ENCODE data around the gene ANAPC4. TPM values are rescaled to one million over a fixed set of nuclear protein-coding genes. Genes with fewer than 3 reads are reported as not detected.

Gene ANAPC4
- total and polyA plus RNA-seq, 7 donors = 9.0 to 20.1 (median 13.5) TPM

- Histone ChIP-seq H3K9me3 (peaks cover 8% of the 10 kb centered on the region), H3K4me3 (no peak overlapping the region), H3K36me3 (ENCODE audit: insufficient read depth in 1 of 2, low read depth in 1 of 2) (no peaks in the 10 kb centered on the region), H3K27me3 (ENCODE audit: insufficient read depth in 3 of 3, low read length in 2 of 3) (no peaks in the 10 kb centered on the region), H3K4me1 (no peaks in the 10 kb centered on the region), H3K27ac (no peak overlapping the region)
- 72 to 79% (median 78%) methylated on average over 11 of the region's 11 CpGs for WGBS, 3 donors
- DNase-seq (no peak), ATAC-seq (no peak)
- TF ChIP-seq, protein P1, sequence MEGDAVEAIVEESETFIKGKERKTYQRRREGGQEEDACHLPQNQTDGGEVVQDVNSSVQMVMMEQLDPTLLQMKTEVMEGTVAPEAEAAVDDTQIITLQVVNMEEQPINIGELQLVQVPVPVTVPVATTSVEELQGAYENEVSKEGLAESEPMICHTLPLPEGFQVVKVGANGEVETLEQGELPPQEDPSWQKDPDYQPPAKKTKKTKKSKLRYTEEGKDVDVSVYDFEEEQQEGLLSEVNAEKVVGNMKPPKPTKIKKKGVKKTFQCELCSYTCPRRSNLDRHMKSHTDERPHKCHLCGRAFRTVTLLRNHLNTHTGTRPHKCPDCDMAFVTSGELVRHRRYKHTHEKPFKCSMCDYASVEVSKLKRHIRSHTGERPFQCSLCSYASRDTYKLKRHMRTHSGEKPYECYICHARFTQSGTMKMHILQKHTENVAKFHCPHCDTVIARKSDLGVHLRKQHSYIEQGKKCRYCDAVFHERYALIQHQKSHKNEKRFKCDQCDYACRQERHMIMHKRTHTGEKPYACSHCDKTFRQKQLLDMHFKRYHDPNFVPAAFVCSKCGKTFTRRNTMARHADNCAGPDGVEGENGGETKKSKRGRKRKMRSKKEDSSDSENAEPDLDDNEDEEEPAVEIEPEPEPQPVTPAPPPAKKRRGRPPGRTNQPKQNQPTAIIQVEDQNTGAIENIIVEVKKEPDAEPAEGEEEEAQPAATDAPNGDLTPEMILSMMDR (IDR thresholded peaks at IDR 0.05) = no peak
- intact Hi-C loops (cut with DNase I) = no loop called here
Measured at GRCh38 chr4:25466966-25467697, 90.1 kb downstream of the ANAPC4 start.

- no peaks in the 10 kb centered on the region for H3K4me1 ChIP-seq
- TF ChIP-seq, protein P1 (IDR thresholded peaks at IDR 0.05) = no peak
- ATAC-seq = no peak
- DNase-seq = no peak
- H3K9me3 ChIP-seq = peaks cover 13% of the 10 kb centered on the region
- WGBS, 3 donors = 73 to 85% (median 74%) methylated on average over 5 of the region's 5 CpGs
- no peak overlapping the region for H3K27ac ChIP-seq
- no peaks in the 10 kb centered on the region for H3K36me3 ChIP-seq (ENCODE audit: insufficient read depth in 1 of 2, low read depth in 1 of 2)
- H3K27me3 ChIP-seq (ENCODE audit: insufficient read depth in 3 of 3, low read length in 2 of 3) = no peaks in the 10 kb centered on the region
- no peak overlapping the region for H3K4me3 ChIP-seq
- intact Hi-C loops (cut with DNase I) = no loop called here
Measured at GRCh38 chr4:25467843-25468242, 90.8 kb downstream of the ANAPC4 start.

Other genes with a start within 250 kb of the ANAPC4 start
- gene SEPSECS, start 216.8 kb upstream of the ANAPC4 start, total RNA-seq = 1 to 10 TPM; 3.4 to 5.7 (median 4.4) TPM
- 1 to 10 TPM; 1.4 to 4.5 (median 1.9) TPM for gene SEPSECS, start 216.8 kb upstream of the ANAPC4 start, polyA plus RNA-seq
- 1 to 10 TPM; 1.7 to 2.9 (median 2.4) TPM for gene PI4K2B, start 143.2 kb upstream of the ANAPC4 start, total RNA-seq
- 1 to 10 TPM; 1.5 to 2.6 (median 2.2) TPM for gene PI4K2B, start 143.2 kb upstream of the ANAPC4 start, polyA plus RNA-seq
- gene ZCCHC4, start 64.5 kb upstream of the ANAPC4 start, total RNA-seq = 1 to 10 TPM; 4.4 to 7.9 (median 6.2) TPM
- 10 to 100 TPM in 1 of 3 donors, 1 to 10 TPM in 2; 5.3 to 12.9 (median 6.6) TPM for gene ZCCHC4, start 64.5 kb upstream of the ANAPC4 start, polyA plus RNA-seq